ENCODE data around the gene BEND4. TPM values are rescaled to one million over a fixed set of nuclear protein-coding genes. Genes with fewer than 3 reads are reported as not detected.
"Not testable (repeated sequence)": the region's sequence is repeated elsewhere in the genome, so short reads cannot be mapped to it uniquely, and the experiment has no call there.

BEND4 gene
- total RNA-seq, result under 1 TPM in 3 of 4 donors, not detected in 1; 0.03 to 0.09 (median 0.06) TPM
- under 0.01 TPM for polyA plus RNA-seq
- long read RNA-seq, donor 1, result 0 reads
- long read RNA-seq, donor 2, result 0 reads
- long read RNA-seq, donor 3, result 0 reads
- long read RNA-seq, donor 4, result 0 reads

GRCh38 chr4:42152507-42153504, at the start of gene BEND4:
Gene BEND4, minus strand, starts transcription at chr4:42152655. Its CDS starts 512 bp downstream, at chr4:42152143.
- DNase-seq, result peak in 1 of 3 donors; percentile 14
- no peak within 1 kb of the TSS for H3K27ac ChIP-seq (ENCODE audit: low read length)
- peak in 1 of 2 donors; percentile 16 for ATAC-seq
- H3K4me3 ChIP-seq (ENCODE audit: low read length), result peak within 1 kb of the TSS; percentile 66
- intact Hi-C loops (cut with DNase I), result no loop called here
- no peaks in the 10 kb centered on the region for H3K9me3 ChIP-seq (ENCODE audit: control insufficient read depth, low read length)
- no peaks in the 10 kb centered on the region for H3K27me3 ChIP-seq (ENCODE audit: control insufficient read depth, insufficient read depth)
- WGBS, result 11% methylated on average over 49 of the region's 49 CpGs
- no peaks in the 10 kb centered on the region for H3K4me1 ChIP-seq (ENCODE audit: control insufficient read depth, insufficient read depth, low read length)

GRCh38 chr4:42197341-42197740, 44.9 kb upstream of the BEND4 start:
- Histone ChIP-seq H3K9me3 (ENCODE audit: control insufficient read depth, low read length) (no peaks in the 10 kb centered on the region), H3K4me3 (ENCODE audit: low read length) (no peak overlapping the region), H3K27ac (ENCODE audit: low read length) (no peak overlapping the region), H3K4me1 (ENCODE audit: control insufficient read depth, insufficient read depth, low read length) (no peaks in the 10 kb centered on the region), H3K27me3 (ENCODE audit: control insufficient read depth, insufficient read depth) (no peaks in the 10 kb centered on the region)
- ATAC-seq, result no peak
- intact Hi-C loops (cut with DNase I), result no loop called here
- no peak for DNase-seq
- WGBS, result 70% methylated on average over 5 of the region's 5 CpGs

- Histone ChIP-seq H3K4me1 (ENCODE audit: control insufficient read depth, insufficient read depth, low read length) (no peaks in the 10 kb centered on the region), H3K4me3 (ENCODE audit: low read length) (no peak overlapping the region), H3K27me3 (ENCODE audit: control insufficient read depth, insufficient read depth) (no peaks in the 10 kb centered on the region), H3K27ac (ENCODE audit: low read length) (no peak overlapping the region), H3K9me3 (ENCODE audit: control insufficient read depth, low read length) (no peaks in the 10 kb centered on the region)
- no peak for ATAC-seq
- WGBS, result 57% methylated on average over 2 of the region's 2 CpGs
- intact Hi-C loops (cut with DNase I), result no loop called here
- no peak for DNase-seq
Observed at GRCh38 chr4:42172921-42173320, 20.5 kb upstream of the BEND4 start.

GRCh38 chr4:42172128-42172790, 19.8 kb upstream of the BEND4 start:
- 73% methylated on average over 5 of the region's 5 CpGs for WGBS
- Histone ChIP-seq H3K4me1 (ENCODE audit: control insufficient read depth, insufficient read depth, low read length) (no peaks in the 10 kb centered on the region), H3K27me3 (ENCODE audit: control insufficient read depth, insufficient read depth) (no peaks in the 10 kb centered on the region), H3K4me3 (ENCODE audit: low read length) (no peak overlapping the region), H3K27ac (ENCODE audit: low read length) (no peak overlapping the region), H3K9me3 (ENCODE audit: control insufficient read depth, low read length) (no peaks in the 10 kb centered on the region)
- intact Hi-C loops (cut with DNase I), result no loop called here
- DNase-seq (no peak), ATAC-seq (no peak)

- Histone ChIP-seq H3K4me3 (ENCODE audit: low read length) (no peak overlapping the region), H3K9me3 (ENCODE audit: control insufficient read depth, low read length) (no peaks in the 10 kb centered on the region), H3K27ac (ENCODE audit: low read length) (no peak overlapping the region), H3K27me3 (ENCODE audit: control insufficient read depth, insufficient read depth) (no peaks in the 10 kb centered on the region), H3K4me1 (ENCODE audit: control insufficient read depth, insufficient read depth, low read length) (no peaks in the 10 kb centered on the region)
- WGBS, result 72% methylated on average over 5 of the region's 5 CpGs
- ATAC-seq, result no peak
- intact Hi-C loops (cut with DNase I), result no loop called here
- DNase-seq, result no peak
Observed at GRCh38 chr4:42167709-42168108, 15.3 kb upstream of the BEND4 start.

- DNase-seq; H3K4me1 ChIP-seq (ENCODE audit: control insufficient read depth, insufficient read depth, low read length); H3K27me3 ChIP-seq (ENCODE audit: control insufficient read depth, insufficient read depth); H3K27ac ChIP-seq (ENCODE audit: low read length); H3K4me3 ChIP-seq (ENCODE audit: low read length); ATAC-seq; intact Hi-C loops (cut with DNase I); H3K9me3 ChIP-seq (ENCODE audit: control insufficient read depth, low read length): not testable (repeated sequence)
- 79% methylated on average over 6 of the region's 6 CpGs for WGBS
Observed at GRCh38 chr4:42166186-42166585, 13.7 kb upstream of the BEND4 start.

GRCh38 chr4:42159271-42160001, 7.0 kb upstream of the BEND4 start:
- no peak for ATAC-seq
- WGBS, result 72% methylated on average over 8 of the region's 8 CpGs
- no peak overlapping the region for H3K27ac ChIP-seq (ENCODE audit: low read length)
- no peaks in the 10 kb centered on the region for H3K4me1 ChIP-seq (ENCODE audit: control insufficient read depth, insufficient read depth, low read length)
- no peak for DNase-seq
- no peaks in the 10 kb centered on the region for H3K27me3 ChIP-seq (ENCODE audit: control insufficient read depth, insufficient read depth)
- no peak overlapping the region for H3K4me3 ChIP-seq (ENCODE audit: low read length)
- H3K9me3 ChIP-seq (ENCODE audit: control insufficient read depth, low read length), result no peaks in the 10 kb centered on the region
- intact Hi-C loops (cut with DNase I), result no loop called here

- whole genome bisulfite sequencing, result under 1% methylated on average over 122 of the region's 122 CpGs
- ATAC-seq, result peak; percentile 49 to 61
- H3K4me3 ChIP-seq (ENCODE audit: low read length), result peak overlapping the region; percentile 66
Observed at GRCh38 chr4:42151568-42152506, 618 bp downstream of the BEND4 start.

GRCh38 chr4:42150653-42151567, 1.5 kb downstream of the BEND4 start:
- Histone ChIP-seq H3K27me3 (ENCODE audit: control insufficient read depth, insufficient read depth) (no peaks in the 10 kb centered on the region), H3K9me3 (ENCODE audit: control insufficient read depth, low read length) (no peaks in the 10 kb centered on the region), H3K4me3 (ENCODE audit: low read length) (peak overlapping the region; percentile 66), H3K27ac (ENCODE audit: low read length) (no peak overlapping the region), H3K4me1 (ENCODE audit: control insufficient read depth, insufficient read depth, low read length) (no peaks in the 10 kb centered on the region)
- intact Hi-C loops (cut with DNase I), result no loop called here
- DNase-seq (peak; percentile 11 to 47 (median 47)), ATAC-seq (no peak)
- WGBS, result 5% methylated on average over 89 of the region's 89 CpGs

More at GRCh38 chr4:42151568-42152506, 618 bp downstream of the BEND4 start:
- Histone ChIP-seq H3K27me3 (ENCODE audit: control insufficient read depth, insufficient read depth) (no peaks in the 10 kb centered on the region), H3K4me1 (ENCODE audit: control insufficient read depth, insufficient read depth, low read length) (no peaks in the 10 kb centered on the region), H3K27ac (ENCODE audit: low read length) (no peak overlapping the region), H3K9me3 (ENCODE audit: control insufficient read depth, low read length) (no peaks in the 10 kb centered on the region)
- DNase-seq, result peak; percentile 15 to 52 (median 51)
- intact Hi-C loops (cut with DNase I), result no loop called here
